Naive thymus-derived CD4-positive, alpha-beta T cell (primary cell): Measurements from ENCODE around the gene OR1E1. TPM values are rescaled to one million over a fixed set of nuclear protein-coding genes. Genes with fewer than 3 reads are reported as not detected.
A peak's percentile ranks its signal among the peaks of the same experiment; 100 is the strongest.
"Not testable (repeated sequence)": the region's sequence is repeated elsewhere in the genome, so short reads cannot be mapped to it uniquely, and the experiment has no call there.

Source experiments
- ATAC-seq: fragments of 150-1000 bp; cut with Tn5 transposase; 2 replicates; pipeline ENCODE4 v1.10.0; 2021; ENCODE audit warnings: mild to moderate bottlenecking, moderate library complexity
- CTCF ChIA-PET: fragments of 350-600 bp; sonication (Branson Sonifier 250); formaldehyde crosslinking; loops from one replicate; lab custom pipeline; 2021; ENCODE audit warnings: antibody characterized with exemption; lab: Charles Lee
- POLR2A ChIA-PET: fragments of 350-600 bp; sonication (Branson Sonifier 250); formaldehyde crosslinking; loops from one replicate; lab custom pipeline; 2021; ENCODE audit warnings: antibody characterized with exemption, inconsistent platforms; lab: Charles Lee
- DNase-seq, 9 donors: peaks; one replicate each; pipeline versions ENCODE4 v3.0.0 to v3.0.0-alpha.2; 2020 to 2022; ENCODE audit warnings: mixed read lengths in 1 of 9
- H3K27ac ChIP-seq: one replicate; pipeline ENCODE4 v1.7.0; 2013; ENCODE audit warnings: mild to moderate bottlenecking, low read depth, low read length, moderate library complexity
- H3K27me3 ChIP-seq, 2 donors: one replicate each; pipeline ENCODE4 v1.7.0; 2013; ENCODE audit warnings: low read length in 2 of 2, mild to moderate bottlenecking in 2 of 2, moderate library complexity in 2 of 2; ENCODE audit not compliant: control insufficient read depth in 2 of 2, insufficient read depth in 2 of 2
- H3K36me3 ChIP-seq, 3 experiments: 1 replicate in 2 of 3; 2 replicates in 1 of 3; pipeline ENCODE4 v1.7.0; 2013; ENCODE audit warnings: low read length in 3 of 3, mild to moderate bottlenecking in 3 of 3, moderate library complexity in 1 of 3; ENCODE audit not compliant: insufficient read depth in 3 of 3, control insufficient read depth in 2 of 3
- H3K4me1 ChIP-seq, 2 donors: one replicate each; pipeline ENCODE4 v1.7.0; 2013; ENCODE audit warnings: low read length in 2 of 2, mild to moderate bottlenecking in 2 of 2, moderate library complexity in 1 of 2; ENCODE audit not compliant: control insufficient read depth in 2 of 2, insufficient read depth in 2 of 2
- H3K4me3 ChIP-seq: 2 replicates; pipeline ENCODE4 v1.7.0; 2013; ENCODE audit warnings: mild to moderate bottlenecking, low read length
- H3K9me3 ChIP-seq, 3 experiments: 1 replicate in 2 of 3; 2 replicates in 1 of 3; pipeline ENCODE4 v1.7.0; 2013; ENCODE audit warnings: low read length in 3 of 3; ENCODE audit not compliant: control insufficient read depth in 2 of 3
- H3K27ac Mint-ChIP-seq, 9 donors: one replicate each; pipeline ENCODE4 v1.8.0; 2020 to 2022; ENCODE audit warnings: mixed read lengths in 9 of 9, mild to moderate bottlenecking in 8 of 9, moderate library complexity in 5 of 9, inconsistent platforms in 2 of 9
- H3K27me3 Mint-ChIP-seq, 5 donors: one replicate each; pipeline ENCODE4 v1.8.0; 2021 to 2022; ENCODE audit warnings: mixed read lengths in 5 of 5, mild to moderate bottlenecking in 1 of 5
- H3K36me3 Mint-ChIP-seq, 5 donors: one replicate each; pipeline ENCODE4 v1.8.0; 2020 to 2022; ENCODE audit warnings: mixed read lengths in 5 of 5, mild to moderate bottlenecking in 3 of 5, inconsistent platforms in 1 of 5
- H3K4me1 Mint-ChIP-seq, 7 donors: one replicate each; pipeline ENCODE4 v1.8.0; 2020 to 2022; ENCODE audit warnings: mixed read lengths in 7 of 7, mild to moderate bottlenecking in 3 of 7, inconsistent platforms in 1 of 7
- H3K4me3 Mint-ChIP-seq, 10 donors: one replicate each; pipeline ENCODE4 v1.8.0; 2020 to 2022; ENCODE audit warnings: mild to moderate bottlenecking in 10 of 10, mixed read lengths in 10 of 10, moderate library complexity in 6 of 10, inconsistent platforms in 2 of 10
- H3K9me3 Mint-ChIP-seq, 11 donors: one replicate each; pipeline ENCODE4 v1.8.0; 2020 to 2022; ENCODE audit warnings: mixed read lengths in 11 of 11, mild to moderate bottlenecking in 4 of 11, inconsistent platforms in 1 of 11, moderate library complexity in 1 of 11
- intact Hi-C, 2 donors: fragments of 100-400 bp; cut with micrococcal nuclease; formaldehyde crosslinking; loops; one replicate each; pipeline ENCODE4 v1.15.1; 2023
- polyA plus RNA-seq, 2 donors: library from polyadenylated mRNA; unstranded; fragments of 300-500 nt; fragmentation: Illumina TruSeq; gene quantifications; one replicate each; pipeline ENCODE4 v1.2.3, GENCODE V29; 2021
- total RNA-seq, 6 experiments: library from RNA in 5 of 6; stranded (reverse) in 5 of 6; gene quantifications; 1 replicate in 5 of 6; 2 replicates in 1 of 6; pipeline ENCODE4 v1.2.3 and lab custom pipeline; 2021 to 2026

Gene OR1E1
- total and polyA plus RNA-seq, 7 experiments from 2014 or later: not detected

DNA sequence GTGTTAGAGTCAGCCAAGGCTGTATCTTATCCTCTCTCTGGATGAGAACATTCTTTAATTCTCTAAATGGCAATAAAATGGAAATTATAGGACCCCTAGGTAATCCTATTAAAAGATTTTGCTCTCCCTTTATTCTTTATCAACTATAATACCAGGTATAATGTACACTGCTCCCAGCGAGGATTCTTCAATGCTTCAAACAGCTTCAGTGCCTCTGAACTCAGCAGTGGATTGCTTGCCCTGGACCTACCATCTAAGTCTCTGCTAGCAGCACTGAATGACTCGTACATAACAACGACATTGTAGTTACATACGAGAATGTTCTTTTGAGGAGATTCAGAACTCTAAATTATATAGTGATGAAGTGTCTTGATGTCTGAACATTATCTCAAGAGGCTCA, 8.4 kb downstream of the OR1E1 start:
- Mint-ChIP-seq H3K27ac (no peak overlapping the region), H3K36me3 (peaks cover 0 to 9% (median 0%) of the 10 kb centered on the region in 5 donors), H3K27me3 (peaks cover 7 to 56% (median 42%) of the 10 kb centered on the region in 5 donors), H3K4me1 (peaks cover 0 to 9% (median 4%) of the 10 kb centered on the region in 7 donors), H3K9me3 (peaks cover 0 to 14% (median 6%) of the 10 kb centered on the region in 11 donors), H3K4me3 (no peak overlapping the region)
- ChIA-PET POLR2A (no interaction called here), CTCF (no interaction called here)
- H3K27ac ChIP-seq: no peak overlapping the region
- H3K27me3 ChIP-seq: no peaks in the 10 kb centered on the region
- H3K9me3 ChIP-seq: no peaks in the 10 kb centered on the region
- no peaks in the 10 kb centered on the region for H3K36me3 ChIP-seq
- H3K4me1 ChIP-seq: no peaks in the 10 kb centered on the region
- DNase-seq: no peak
- no peak overlapping the region for H3K4me3 ChIP-seq
- intact Hi-C loops: no loop called here
- ATAC-seq: no peak

DNA sequence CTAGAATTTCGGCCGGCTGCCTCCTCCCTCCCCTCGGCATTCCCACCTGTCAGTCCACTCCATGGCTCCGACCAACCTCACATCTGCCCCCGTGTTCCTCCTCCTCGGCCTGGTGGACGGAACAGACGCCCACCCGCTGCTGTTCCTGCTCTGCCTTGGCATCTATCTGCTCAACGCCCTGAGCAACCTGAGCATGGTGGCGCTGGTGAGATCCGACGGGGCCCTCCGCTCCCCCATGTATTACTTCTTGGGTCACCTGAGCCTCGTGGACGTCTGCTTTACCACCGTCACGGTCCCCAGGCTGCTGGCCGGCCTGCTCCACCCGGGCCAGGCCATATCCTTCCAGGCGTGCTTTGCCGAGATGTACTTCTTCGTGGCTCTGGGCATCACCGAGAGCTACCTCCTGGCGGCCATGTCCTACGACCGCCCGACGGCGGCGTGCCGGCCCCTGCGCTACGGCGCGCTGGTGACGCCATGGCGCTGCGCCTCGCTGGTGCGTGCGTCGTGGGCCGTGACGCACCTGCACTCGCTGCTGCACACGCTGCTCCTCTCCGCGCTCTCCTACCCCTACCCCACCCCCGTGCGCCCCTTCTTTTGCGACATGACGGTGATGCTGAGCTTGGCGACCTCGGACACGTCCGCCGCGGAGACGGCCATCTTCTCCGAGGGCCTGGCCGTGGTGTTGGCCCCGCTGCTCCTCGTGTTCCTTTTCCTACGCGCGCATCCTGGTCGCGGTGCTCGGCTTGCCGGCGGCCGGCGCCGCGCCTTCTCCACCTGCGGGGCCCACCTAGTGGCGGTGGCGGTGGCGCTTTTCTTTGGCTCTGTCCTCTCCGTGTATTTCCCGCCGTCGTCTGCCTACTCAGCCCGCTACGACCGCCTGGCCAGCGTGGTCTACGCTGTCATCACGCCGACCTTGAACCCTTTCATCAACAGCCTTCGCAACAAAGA, 12.1 kb downstream of the OR1E1 start, which contains the start of gene OR3A2:
Gene OR3A2 (minus strand): TSS at position 440 of the 948 bp plus-strand sequence.
- peak in 5 of 9 donors; percentile 2 to 39 (median 18) for DNase-seq
- peaks cover 0 to 9% (median 4%) of the 10 kb centered on the region in 7 donors for H3K4me1 Mint-ChIP-seq
- H3K4me3 ChIP-seq: no peak within 1 kb of the TSS
- peak within 1 kb of the TSS; percentile 43 for H3K27ac ChIP-seq
- CTCF ChIA-PET: no interaction called here
- H3K27me3 Mint-ChIP-seq: peaks cover 7 to 56% (median 50%) of the 10 kb centered on the region in 5 donors
- no peaks in the 10 kb centered on the region for H3K4me1 ChIP-seq
- no peaks in the 10 kb centered on the region for H3K27me3 ChIP-seq
- ATAC-seq: peak; percentile 73
- POLR2A ChIA-PET: no interaction called here
- no peaks in the 10 kb centered on the region for H3K9me3 ChIP-seq
- peaks cover 0 to 10% (median 5%) of the 10 kb centered on the region in 11 donors for H3K9me3 Mint-ChIP-seq
- peaks cover 0 to 6% (median 3%) of the 10 kb centered on the region in 5 donors for H3K36me3 Mint-ChIP-seq
- H3K27ac Mint-ChIP-seq: peak within 1 kb of the TSS in 4 of 9 donors; percentile 33 to 89 (median 58)
- H3K36me3 ChIP-seq: no peaks in the 10 kb centered on the region
- intact Hi-C loops: no loop called here
- peak within 1 kb of the TSS in 9 of 10 donors; percentile 33 to 85 (median 75) for H3K4me3 Mint-ChIP-seq

DNA sequence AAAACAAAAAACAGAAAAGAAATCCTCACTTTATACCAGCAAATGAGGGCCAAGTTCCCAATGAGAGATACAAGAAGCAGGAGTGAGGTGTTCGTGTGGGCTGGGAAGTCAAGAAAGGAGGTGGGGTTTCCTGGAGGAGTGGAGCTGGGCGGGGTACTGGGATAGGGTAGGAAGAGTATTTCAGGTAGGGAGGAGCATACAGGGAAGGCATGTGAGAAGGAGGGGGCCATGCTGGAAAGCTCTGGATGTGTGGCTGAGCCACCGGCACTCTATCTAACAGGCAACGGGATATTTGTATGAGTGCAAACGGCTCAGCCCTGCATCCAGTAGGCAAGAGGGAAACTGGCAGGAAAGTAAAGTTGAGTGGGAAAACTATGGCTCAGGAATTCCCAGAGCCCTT, 16.3 kb downstream of the OR1E1 start:
- no peak overlapping the region for H3K4me3 Mint-ChIP-seq
- intact Hi-C loops: no loop called here
- peaks cover 0 to 8% (median 1%) of the 10 kb centered on the region in 11 donors for H3K9me3 Mint-ChIP-seq
- ATAC-seq (no peak), DNase-seq (no peak)
- H3K27ac Mint-ChIP-seq: no peak overlapping the region
- H3K9me3 ChIP-seq: no peaks in the 10 kb centered on the region
- ChIA-PET POLR2A (no interaction called here), CTCF (no interaction called here)
- peaks cover 0 to 5% (median 3%) of the 10 kb centered on the region in 5 donors for H3K36me3 Mint-ChIP-seq
- H3K27ac ChIP-seq: no peak overlapping the region
- H3K4me1 Mint-ChIP-seq: peaks cover 0 to 6% (median 0%) of the 10 kb centered on the region in 7 donors
- no peaks in the 10 kb centered on the region for H3K36me3 ChIP-seq
- no peak overlapping the region for H3K4me3 ChIP-seq
- no peaks in the 10 kb centered on the region for H3K4me1 ChIP-seq
- H3K27me3 ChIP-seq: no peaks in the 10 kb centered on the region
- H3K27me3 Mint-ChIP-seq: peaks cover 2 to 76% (median 53%) of the 10 kb centered on the region in 5 donors

DNA sequence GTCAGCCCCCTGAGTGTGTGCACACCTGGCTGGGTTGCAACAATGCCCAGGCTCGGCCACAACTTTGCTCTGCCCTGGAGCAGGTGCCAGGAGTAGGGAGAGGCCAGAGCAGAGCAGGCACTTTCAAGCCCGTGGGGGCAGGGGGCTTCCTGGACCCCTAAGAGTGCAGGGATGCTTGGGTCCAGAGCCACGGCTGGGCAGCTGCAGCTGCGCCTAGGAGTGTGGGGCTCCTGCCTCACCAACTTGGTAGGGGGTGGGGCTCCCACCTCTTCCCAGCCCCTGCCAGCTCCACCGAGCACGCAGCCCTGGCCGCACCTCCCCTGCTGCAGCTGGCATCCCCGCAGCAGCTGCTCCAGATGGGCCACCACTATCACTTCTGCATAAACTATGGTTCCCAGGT, 19.9 kb downstream of the OR1E1 start:
- intact Hi-C loops: no loop called here
- no peak overlapping the region for H3K27ac Mint-ChIP-seq
- Histone ChIP-seq H3K4me3 (no peak overlapping the region), H3K4me1 (no peaks in the 10 kb centered on the region), H3K36me3 (no peaks in the 10 kb centered on the region), H3K27ac (no peak overlapping the region), H3K27me3 (no peaks in the 10 kb centered on the region), H3K9me3 (no peaks in the 10 kb centered on the region)
- H3K36me3 Mint-ChIP-seq: peaks cover 0 to 12% (median 7%) of the 10 kb centered on the region in 5 donors
- no peaks in the 10 kb centered on the region for H3K4me1 Mint-ChIP-seq
- DNase-seq: no peak
- H3K9me3 Mint-ChIP-seq: peaks cover 4 to 30% (median 15%) of the 10 kb centered on the region in 11 donors
- H3K4me3 Mint-ChIP-seq: no peak overlapping the region
- peaks cover 0 to 65% (median 35%) of the 10 kb centered on the region in 5 donors for H3K27me3 Mint-ChIP-seq
- ChIA-PET POLR2A (no interaction called here), CTCF (no interaction called here)
- ATAC-seq: no peak

DNA sequence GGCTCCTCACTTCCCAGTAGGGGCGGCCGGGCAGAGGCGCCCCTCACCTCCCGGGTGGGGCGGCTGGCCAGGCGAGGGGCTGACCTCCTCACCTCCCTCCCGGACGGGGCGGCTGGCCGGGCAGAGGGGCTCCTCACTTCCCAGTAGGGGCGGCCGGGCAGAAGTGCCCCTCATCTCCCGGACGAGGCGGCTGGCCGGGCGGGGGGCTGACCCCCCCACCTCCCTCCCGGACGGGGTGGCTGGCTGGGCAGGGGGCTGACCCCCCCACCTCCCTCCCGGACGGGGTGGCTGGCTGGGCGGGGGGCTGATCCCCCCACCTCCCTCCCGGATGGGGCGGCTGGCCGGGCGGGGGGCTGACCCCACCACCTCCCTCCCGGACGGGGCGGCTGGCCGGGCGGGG, 27.0 kb downstream of the OR1E1 start:
- H3K4me1 ChIP-seq, H3K27me3 ChIP-seq, DNase-seq, H3K36me3 ChIP-seq, H3K27ac Mint-ChIP-seq, H3K4me1 Mint-ChIP-seq, H3K9me3 ChIP-seq, intact Hi-C loops, POLR2A ChIA-PET, H3K4me3 ChIP-seq, H3K27ac ChIP-seq, H3K4me3 Mint-ChIP-seq, ATAC-seq, CTCF ChIA-PET: not testable (repeated sequence)
- H3K36me3 Mint-ChIP-seq: peaks cover 0 to 12% (median 4%) of the 10 kb centered on the region in 5 donors
- peaks cover 11 to 71% (median 26%) of the 10 kb centered on the region in 11 donors for H3K9me3 Mint-ChIP-seq
- H3K27me3 Mint-ChIP-seq: peaks cover 6 to 30% (median 16%) of the 10 kb centered on the region in 5 donors
